GM18861 (cell line): ENCODE results near the gene ITCH.
A peak's percentile ranks its signal among the peaks of the same experiment; 100 is the strongest.
"Not testable (repeated sequence)": the region's sequence is repeated elsewhere in the genome, so short reads cannot be mapped to it uniquely, and the experiment has no call there.

Source experiments
- ATAC-seq: cut with Tn5 transposase; IDR thresholded peaks from one replicate; pipeline ENCODE4 v1.9.1; 2021; ENCODE audit not compliant: unreplicated experiment

The ITCH gene

GRCh38 chr20:34363062-34363464 is at the start of gene ITCH:
Gene ITCH (plus strand): TSS chr20:34363273. CDS start chr20:34393812, 30,539 bp downstream.
- peak; percentile 96 for ATAC-seq

- no peak for ATAC-seq
These were observed 47.8 kb upstream of the ITCH start for GRCh38 chr20:34315236-34315635.

GRCh38 chr20:34316196-34316814 is 46.8 kb upstream of the ITCH start:
- no peak for ATAC-seq

- ATAC-seq, result no peak
These were observed 44.2 kb upstream of the ITCH start for GRCh38 chr20:34318609-34319443.

- ATAC-seq, result no peak
These were observed 42.2 kb upstream of the ITCH start for GRCh38 chr20:34320861-34321260.

- no peak for ATAC-seq
These were observed 40.6 kb upstream of the ITCH start for GRCh38 chr20:34322267-34323105.

GRCh38 chr20:34324541-34324940 is 38.5 kb upstream of the ITCH start:
- no peak for ATAC-seq

GRCh38 chr20:34328207-34328606 is 34.9 kb upstream of the ITCH start:
- not testable (repeated sequence) for ATAC-seq

- ATAC-seq, result no peak
These were observed 34.0 kb upstream of the ITCH start for GRCh38 chr20:34328928-34329677.

GRCh38 chr20:34330861-34331544 is 32.1 kb upstream of the ITCH start:
- not testable (repeated sequence) for ATAC-seq

GRCh38 chr20:34331838-34332237 is 31.2 kb upstream of the ITCH start:
- ATAC-seq, result no peak

GRCh38 chr20:34332262-34332920 is 30.7 kb upstream of the ITCH start:
- no peak for ATAC-seq

GRCh38 chr20:34333786-34334185 is 29.3 kb upstream of the ITCH start:
- no peak for ATAC-seq

- ATAC-seq, result no peak
These were observed 28.2 kb upstream of the ITCH start for GRCh38 chr20:34334654-34335407.

GRCh38 chr20:34337544-34337943 is 25.5 kb upstream of the ITCH start:
- ATAC-seq, result no peak

- ATAC-seq, result no peak
These were observed 24.9 kb upstream of the ITCH start for GRCh38 chr20:34337982-34338726.

GRCh38 chr20:34340726-34341125 is 22.3 kb upstream of the ITCH start:
- ATAC-seq, result not testable (repeated sequence)

GRCh38 chr20:34341199-34341598 is 21.9 kb upstream of the ITCH start:
- ATAC-seq, result not testable (repeated sequence)
